SU-DHL-6 (cell line): Measurements from ENCODE around the gene MINPP1.

ENCODE experiments used
- CTCF ChIP-seq: fragments of 200-600 bp; sonication (generic); IDR thresholded peaks from one replicate; pipeline ENCODE4 v1.5.1; 2017; ENCODE audit warnings: antibody characterized with exemption, mild to moderate bottlenecking, low read length, moderate library complexity; ENCODE audit not compliant: insufficient read depth, poor library complexity, severe bottlenecking
- EZH2phosphoT487 ChIP-seq: fragments of 200-600 bp; sonication (generic), shearing (Covaris generic); conservative IDR thresholded peaks from 2 replicates; pipeline ENCODE4 v1.6.1; 2018; ENCODE audit warnings: mild to moderate bottlenecking, antibody characterized with exemption, low read length, moderate library complexity, mixed read lengths

DNA sequence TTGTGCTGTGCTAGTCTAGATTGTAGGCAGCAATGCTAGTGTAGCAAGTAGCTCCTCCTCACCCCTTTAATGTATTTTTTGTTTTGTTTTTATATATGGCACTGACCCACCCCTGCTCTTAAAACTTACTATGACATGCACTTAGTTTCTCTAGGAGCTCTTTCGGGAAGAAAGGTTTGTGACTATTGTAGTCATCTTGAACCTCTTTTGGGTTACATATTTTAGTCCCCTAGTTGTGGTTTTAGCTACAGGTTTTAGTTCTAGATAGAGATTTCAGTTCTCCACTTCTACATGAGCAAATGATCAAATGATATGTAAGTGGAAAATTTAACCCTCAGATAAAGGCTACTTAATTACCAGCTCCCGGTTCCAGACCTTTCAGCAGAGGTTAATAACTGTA lies 14.9 kb downstream of the MINPP1 start:
- TF ChIP-seq CTCF (no peak), EZH2phosphoT487 (no peak)
